GM23338 (cell line): Measurements from ENCODE around the gene APH1A. TPM values are rescaled to one million over a fixed set of nuclear protein-coding genes. Genes with fewer than 3 reads are reported as not detected.
A peak's percentile ranks its signal among the peaks of the same experiment; 100 is the strongest.

Source experiments
- polyA plus RNA-seq: library from polyadenylated mRNA; unstranded; fragments of >200 nt; fragmentation: Nextera tagmentation; extraction: Ambion mirVana; gene quantifications from 2 replicates; pipeline ENCODE4 v1.2.1, GENCODE V29; 2016
- small RNA-seq: library from RNA; depleted of rRNA; stranded (forward); fragments of <200 nt; gene quantifications from one replicate; pipeline ENCODE3, GENCODE V24; 2014; ENCODE audit warnings: low replicate concordance
- total RNA-seq: library from RNA; depleted of rRNA; stranded (reverse); fragments of >200 nt; shearing (Covaris generic); gene quantifications from 2 replicates; pipeline ENCODE4 v1.2.3, GENCODE V29; 2014; rRNA removed

Gene APH1A
- total and polyA plus RNA-seq, 2 experiments from 2014 or later, result 17.7 to 82.7 TPM

Small RNAs within 50 kb of the gene (small RNA-seq; reads per million reads assigned to genes)
- 2.2 reads per million, percentile 82 among the genes with 10 or more reads in this experiment for gene RNU2-17P

Other genes with a start within 250 kb of the APH1A start
- gene VPS45, start 201.2 kb downstream of the APH1A start, total RNA-seq, result 26.9 and 37.5 TPM in 2 replicates
- gene VPS45, start 201.2 kb downstream of the APH1A start, polyA plus RNA-seq, result 17.5 and 23.5 TPM in 2 replicates
- gene PLEKHO1, start 119.1 kb downstream of the APH1A start, total RNA-seq, result 26.3 and 34.3 TPM in 2 replicates
- gene PLEKHO1, start 119.1 kb downstream of the APH1A start, polyA plus RNA-seq, result 33.1 and 36.7 TPM in 2 replicates
- 88.6 and 100 TPM in 2 replicates for gene ANP32E, start 32.9 kb downstream of the APH1A start, total RNA-seq
- gene ANP32E, start 32.9 kb downstream of the APH1A start, polyA plus RNA-seq, result 244 and 257 TPM in 2 replicates
- 41.3 and 42.9 TPM in 2 replicates for gene CA14, start 11.2 kb downstream of the APH1A start, total RNA-seq
- gene CA14, start 11.2 kb downstream of the APH1A start, polyA plus RNA-seq, result 47.4 and 50.2 TPM in 2 replicates
- gene C1orf54, start 3.8 kb upstream of the APH1A start, total RNA-seq, result 6.6 and 18.5 TPM in 2 replicates
- gene C1orf54, start 3.8 kb upstream of the APH1A start, polyA plus RNA-seq, result 35.5 and 39.4 TPM in 2 replicates
- 6.6 and 9.3 TPM in 2 replicates for gene CIART, start 13.5 kb upstream of the APH1A start, total RNA-seq
- 16.4 and 16.6 TPM in 2 replicates for gene CIART, start 13.5 kb upstream of the APH1A start, polyA plus RNA-seq
- gene MRPS21, start 24.8 kb upstream of the APH1A start, total RNA-seq, result 51.2 and 51.7 TPM in 2 replicates
- gene MRPS21, start 24.8 kb upstream of the APH1A start, polyA plus RNA-seq, result 313 and 335 TPM in 2 replicates
- gene PRPF3, start 52.5 kb upstream of the APH1A start, total RNA-seq, result 51.0 and 55.9 TPM in 2 replicates
- 28.7 and 34.3 TPM in 2 replicates for gene PRPF3, start 52.5 kb upstream of the APH1A start, polyA plus RNA-seq
- 18.0 and 20.4 TPM in 2 replicates for gene RPRD2, start 95.1 kb upstream of the APH1A start, total RNA-seq
- 12.7 and 16.8 TPM in 2 replicates for gene RPRD2, start 95.1 kb upstream of the APH1A start, polyA plus RNA-seq
- gene TARS2, start 218.4 kb upstream of the APH1A start, total RNA-seq, result 27.1 and 28.4 TPM in 2 replicates
- 19.5 and 20.3 TPM in 2 replicates for gene TARS2, start 218.4 kb upstream of the APH1A start, polyA plus RNA-seq
- gene ECM1, start 239.1 kb upstream of the APH1A start, total RNA-seq, result 0.43 and 1.1 TPM in 2 replicates
- gene ECM1, start 239.1 kb upstream of the APH1A start, polyA plus RNA-seq, result 0.30 and 0.74 TPM in 2 replicates
- not detected in 2 replicates for gene FALEC, start 246.7 kb upstream of the APH1A start, total RNA-seq
- gene FALEC, start 246.7 kb upstream of the APH1A start, polyA plus RNA-seq, result 1.7 and 2.6 TPM in 2 replicates